HG03095 (cell line): ENCODE data around the gene DTX2.
A peak's percentile ranks its signal among the peaks of the same experiment; 100 is the strongest.
"Not testable (repeated sequence)": the region's sequence is repeated elsewhere in the genome, so short reads cannot be mapped to it uniquely, and the experiment has no call there.

Experiments
- ATAC-seq: cut with Tn5 transposase; IDR thresholded peaks from one replicate; pipeline ENCODE4 v1.9.1; 2021; ENCODE audit warnings: moderate library complexity; ENCODE audit not compliant: unreplicated experiment

The DTX2 gene

DNA sequence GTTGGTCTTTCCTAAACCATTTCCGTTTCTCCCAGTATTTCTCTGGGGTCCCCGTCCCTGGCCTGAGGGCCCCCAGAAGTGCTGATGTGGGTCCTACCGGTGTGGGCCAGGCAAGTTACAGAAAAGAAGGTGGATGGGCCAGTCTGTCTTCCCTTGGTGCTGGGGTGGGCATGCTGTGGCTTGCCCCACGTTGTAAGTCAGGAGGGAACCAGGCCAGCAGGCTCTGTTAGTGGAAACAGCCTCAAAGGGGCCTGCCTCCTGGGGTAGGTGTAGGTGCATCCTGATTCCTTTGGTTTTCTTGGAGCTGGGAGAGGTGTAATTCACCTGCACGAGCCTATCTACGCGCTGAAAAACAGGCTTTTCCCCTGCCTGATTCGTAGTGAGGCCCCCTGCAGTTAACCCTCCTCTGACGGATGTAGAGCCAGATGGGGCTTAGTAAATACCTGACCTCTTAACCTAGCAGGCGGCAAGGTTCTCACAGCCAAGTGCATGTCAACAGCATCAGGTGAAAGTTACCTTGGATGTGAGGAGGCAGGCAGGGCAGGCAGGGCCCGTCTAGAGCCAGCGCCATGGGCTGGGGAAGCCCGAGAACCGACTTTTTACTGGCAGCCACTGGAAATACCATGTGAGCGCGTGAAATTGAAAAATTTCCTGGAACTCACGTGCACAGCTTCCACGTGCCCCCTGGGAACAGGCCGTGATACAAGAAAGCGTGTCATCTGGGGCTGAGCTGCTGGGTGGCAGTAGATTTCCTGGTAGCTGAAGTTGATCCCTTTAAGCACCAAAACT, 24.5 kb downstream of the DTX2 start:
- ATAC-seq: peak; percentile 9

- peak; percentile 99 for ATAC-seq
These were observed 25.1 kb downstream of the DTX2 start for GRCh38 chr7:76486618-76487017.

DNA sequence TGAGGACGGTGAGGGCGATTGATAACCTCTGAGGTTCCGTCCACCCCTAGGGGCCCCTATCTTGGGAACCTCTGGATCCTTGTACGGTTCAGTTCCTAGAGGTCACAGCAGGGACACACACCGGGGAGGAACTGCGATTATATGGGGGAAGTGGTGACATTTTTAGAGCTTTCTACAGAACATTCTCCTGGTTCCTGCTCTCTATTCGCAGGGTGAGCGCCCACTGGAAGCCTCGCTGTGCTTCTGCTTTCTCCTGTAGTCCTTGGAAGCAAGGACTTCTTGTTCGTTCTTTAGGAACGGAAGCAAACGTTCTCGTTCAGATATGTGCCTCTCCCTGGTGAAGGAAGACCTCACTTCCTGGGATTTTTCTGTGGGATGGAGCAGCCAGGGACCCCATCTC, 26.5 kb downstream of the DTX2 start:
- not testable (repeated sequence) for ATAC-seq

DNA sequence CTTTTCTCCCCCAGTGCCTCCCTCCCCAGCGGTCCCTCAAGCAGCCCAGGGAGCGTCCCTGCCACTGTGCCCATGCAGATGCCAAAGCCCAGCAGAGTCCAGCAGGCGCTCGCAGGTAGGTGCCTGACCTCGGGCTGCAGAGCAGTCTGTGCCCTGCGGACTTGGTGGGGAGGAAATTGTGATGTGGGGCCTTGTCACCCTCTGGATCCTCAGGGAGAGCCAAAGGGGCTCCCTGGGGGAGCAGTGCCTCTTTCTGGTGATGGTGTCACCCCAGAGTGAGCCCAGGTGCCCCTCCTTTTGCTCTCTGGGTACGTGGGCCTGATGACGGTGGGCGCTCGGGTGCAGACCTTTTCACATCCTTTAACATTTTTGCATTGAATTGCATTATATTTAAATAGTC, 30.6 kb downstream of the DTX2 start:
- not testable (repeated sequence) for ATAC-seq

DNA sequence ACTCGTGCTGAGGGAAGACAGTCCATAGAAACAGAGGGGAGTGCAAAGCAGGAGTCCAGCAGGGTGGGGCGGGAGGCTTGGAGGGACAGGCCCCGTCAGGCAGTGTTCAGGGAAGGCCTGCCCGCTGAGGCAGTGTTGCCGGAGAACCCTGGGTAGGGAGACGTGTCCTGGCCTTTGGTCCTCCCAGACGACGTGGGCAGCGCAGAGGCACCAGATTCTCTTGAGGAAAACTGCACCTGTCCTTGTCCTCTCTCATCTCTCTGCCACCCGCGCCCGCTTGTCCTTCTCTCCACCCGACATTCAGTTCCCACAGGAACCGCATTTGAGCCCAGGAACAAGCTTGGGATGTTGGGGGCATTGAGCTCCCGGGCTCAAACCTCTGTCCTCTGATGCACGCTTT, 34.2 kb downstream of the DTX2 start:
- ATAC-seq: not testable (repeated sequence)

GRCh38 chr7:76497918-76498582, 36.5 kb downstream of the DTX2 start:
- not testable (repeated sequence) for ATAC-seq

DNA sequence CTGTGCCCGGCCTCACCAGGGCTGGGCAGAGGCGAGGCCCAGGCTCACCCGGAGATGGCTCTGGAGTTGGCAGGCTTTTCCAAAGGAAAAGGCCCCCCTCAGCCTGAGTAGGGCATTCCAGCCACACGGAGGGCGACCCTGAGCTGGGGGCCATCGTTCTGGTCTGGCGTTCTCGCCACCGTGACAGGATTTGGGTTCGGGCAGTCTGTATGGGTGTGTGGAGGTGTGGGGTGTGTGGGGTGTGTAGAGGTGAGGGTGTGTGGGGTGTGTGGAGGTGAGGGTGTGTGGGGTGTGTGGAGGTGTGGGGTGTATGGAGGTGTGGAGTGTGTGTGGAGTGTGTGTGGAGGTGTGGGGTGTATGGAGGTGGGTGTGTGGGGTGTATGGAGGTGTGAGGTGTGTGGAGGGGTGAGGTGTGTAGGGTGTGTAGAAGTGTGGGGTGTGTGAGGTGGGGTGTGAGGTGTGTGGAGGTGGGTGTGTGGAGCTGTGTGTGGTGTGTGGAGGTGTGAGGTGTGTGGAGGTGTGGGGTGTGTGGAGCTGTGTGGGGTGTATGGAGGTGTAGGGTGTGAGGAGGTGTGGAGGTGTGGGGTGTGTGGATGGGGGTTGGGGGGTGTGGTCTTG, 37.2 kb downstream of the DTX2 start:
- not testable (repeated sequence) for ATAC-seq

GRCh38 chr7:76499201-76499923, 37.9 kb downstream of the DTX2 start:
- not testable (repeated sequence) for ATAC-seq

DNA sequence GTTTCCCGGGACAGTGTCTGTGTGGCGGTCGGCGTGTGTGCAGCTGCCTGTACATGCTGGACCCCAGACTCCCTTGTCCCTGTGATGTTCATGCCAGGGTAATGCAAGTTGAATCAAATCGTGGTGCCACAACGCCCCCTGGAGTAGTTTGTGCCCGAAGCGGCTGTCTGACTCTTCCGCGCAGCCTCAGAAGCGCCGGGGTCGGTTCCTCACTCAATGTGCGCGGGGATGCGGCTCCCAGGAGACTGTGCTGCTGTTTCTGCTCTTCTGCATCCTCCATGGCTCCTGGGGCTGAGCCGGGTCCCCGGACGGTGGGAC, 38.4 kb downstream of the DTX2 start:
- not testable (repeated sequence) for ATAC-seq

DNA sequence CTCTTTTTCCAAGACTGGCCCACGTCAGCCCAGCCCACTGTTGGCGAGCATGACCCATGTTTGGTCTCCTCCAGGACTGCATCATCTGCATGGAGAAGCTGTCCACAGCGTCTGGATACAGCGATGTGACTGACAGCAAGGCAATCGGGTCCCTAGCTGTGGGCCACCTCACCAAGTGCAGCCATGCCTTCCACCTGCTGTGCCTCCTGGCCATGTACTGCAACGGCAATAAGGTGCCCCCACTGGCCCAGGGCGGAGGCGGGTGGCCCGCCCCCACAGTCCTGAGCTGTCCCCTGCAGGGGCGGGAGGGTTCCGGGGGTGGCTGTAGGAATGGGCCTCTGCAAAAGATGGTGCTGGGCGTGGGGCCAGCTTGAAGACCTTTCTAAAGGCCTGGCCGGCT, 40.7 kb downstream of the DTX2 start:
- not testable (repeated sequence) for ATAC-seq

- not testable (repeated sequence) for ATAC-seq
These were observed 41.3 kb downstream of the DTX2 start for GRCh38 chr7:76502836-76503235.

DNA sequence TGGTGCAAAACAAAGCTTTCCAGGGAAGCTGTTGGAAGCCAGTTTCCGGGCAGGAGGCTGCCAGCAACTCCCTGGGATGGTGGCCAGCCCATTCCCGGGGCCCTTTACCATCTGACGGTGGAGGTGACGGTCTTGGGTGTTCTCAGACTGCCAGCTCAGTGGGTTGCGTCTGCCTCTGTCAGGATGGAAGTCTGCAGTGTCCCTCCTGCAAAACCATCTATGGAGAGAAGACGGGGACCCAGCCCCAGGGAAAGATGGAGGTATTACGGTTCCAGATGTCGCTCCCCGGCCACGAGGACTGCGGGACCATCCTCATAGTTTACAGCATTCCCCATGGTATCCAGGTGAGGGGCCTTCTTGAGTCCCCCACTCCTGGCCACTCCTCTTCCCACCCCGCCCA, 41.7 kb downstream of the DTX2 start:
- not testable (repeated sequence) for ATAC-seq

- not testable (repeated sequence) for ATAC-seq
These were observed 43.0 kb downstream of the DTX2 start for GRCh38 chr7:76504351-76505167.

GRCh38 chr7:76505168-76506080, 43.9 kb downstream of the DTX2 start:
- ATAC-seq: no peak

GRCh38 chr7:76506081-76506440, 44.6 kb downstream of the DTX2 start:
- ATAC-seq: no peak

DNA sequence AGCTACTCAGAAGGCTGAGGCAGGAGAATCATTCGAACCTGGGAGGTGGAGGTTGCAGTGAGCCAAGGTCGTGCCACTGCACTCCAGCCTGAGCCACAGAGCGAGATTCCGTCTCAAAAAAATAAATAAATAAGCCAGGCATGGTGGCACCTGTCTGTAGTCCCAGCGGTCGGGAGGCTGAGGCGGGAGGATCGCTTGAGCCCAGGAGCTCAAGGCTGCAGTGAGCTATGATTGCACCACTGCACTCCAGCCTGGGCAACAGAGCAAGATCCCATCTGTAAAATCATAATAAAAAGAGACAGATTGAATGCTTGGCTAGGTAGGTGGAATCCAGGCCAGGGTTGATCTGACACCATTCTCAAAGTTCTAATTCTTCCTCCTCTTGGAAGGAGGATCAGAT, 45.1 kb downstream of the DTX2 start:
- not testable (repeated sequence) for ATAC-seq

GRCh38 chr7:76507723-76508406, 46.4 kb downstream of the DTX2 start:
- no peak for ATAC-seq

DNA sequence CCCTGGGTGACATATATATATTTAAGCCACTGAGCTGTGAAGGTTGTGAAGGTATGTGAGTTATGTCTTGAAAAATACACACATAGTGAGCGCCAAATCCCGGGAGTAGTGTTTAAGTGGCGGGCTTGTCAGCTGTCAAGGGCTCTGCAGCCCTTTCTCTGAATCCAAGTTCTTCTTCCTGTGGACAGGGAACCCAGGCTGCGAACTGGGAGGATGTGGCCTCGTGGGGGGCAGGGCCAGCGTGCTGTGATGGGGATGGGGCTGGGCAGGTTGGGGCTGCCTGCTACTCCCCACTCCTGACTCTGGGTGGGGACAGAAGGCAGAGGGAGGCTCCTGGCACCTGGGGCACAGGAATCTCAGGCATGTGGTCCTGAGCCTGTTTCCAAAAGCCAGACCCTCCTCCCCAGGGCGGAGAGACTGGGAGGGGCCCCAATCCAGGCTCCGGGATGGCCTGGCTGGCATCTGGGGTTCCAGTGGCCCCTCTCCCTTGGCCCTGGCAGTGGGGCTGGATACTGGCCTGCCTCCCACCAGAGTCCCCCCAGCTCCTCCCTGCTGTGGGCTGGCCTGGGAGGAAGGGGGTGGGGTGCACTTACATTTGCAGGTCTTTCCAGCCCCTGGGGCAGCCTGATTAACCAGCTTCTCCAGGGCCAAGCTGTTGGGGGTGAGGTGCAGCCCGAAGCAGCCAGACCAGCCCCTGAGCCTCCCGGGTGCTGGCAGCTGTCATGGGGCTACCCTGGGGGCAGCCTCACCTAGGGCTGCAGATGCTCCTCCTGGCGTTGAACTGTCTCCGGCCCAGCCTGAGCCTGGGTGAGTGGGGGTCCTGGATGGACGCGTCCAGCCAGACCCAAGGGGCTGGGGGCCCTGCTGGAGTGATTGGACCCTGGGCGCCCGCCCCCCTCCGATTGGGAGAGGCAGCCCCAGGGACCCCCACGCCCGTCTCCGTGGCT, 48.7 kb downstream of the DTX2 start, which contains the start of gene UPK3B:
Gene UPK3B (plus strand): TSS at position 622 of the 947 bp plus-strand sequence. CDS start 101 bp downstream, at position 723.
- ATAC-seq: no peak
